GM19035 (cell line): ENCODE results near the gene ZNF341.

ENCODE experiments used
- ATAC-seq: cut with Tn5 transposase; IDR thresholded peaks from one replicate; pipeline ENCODE4 v1.9.1; 2021; ENCODE audit not compliant: unreplicated experiment

The ZNF341 gene

DNA sequence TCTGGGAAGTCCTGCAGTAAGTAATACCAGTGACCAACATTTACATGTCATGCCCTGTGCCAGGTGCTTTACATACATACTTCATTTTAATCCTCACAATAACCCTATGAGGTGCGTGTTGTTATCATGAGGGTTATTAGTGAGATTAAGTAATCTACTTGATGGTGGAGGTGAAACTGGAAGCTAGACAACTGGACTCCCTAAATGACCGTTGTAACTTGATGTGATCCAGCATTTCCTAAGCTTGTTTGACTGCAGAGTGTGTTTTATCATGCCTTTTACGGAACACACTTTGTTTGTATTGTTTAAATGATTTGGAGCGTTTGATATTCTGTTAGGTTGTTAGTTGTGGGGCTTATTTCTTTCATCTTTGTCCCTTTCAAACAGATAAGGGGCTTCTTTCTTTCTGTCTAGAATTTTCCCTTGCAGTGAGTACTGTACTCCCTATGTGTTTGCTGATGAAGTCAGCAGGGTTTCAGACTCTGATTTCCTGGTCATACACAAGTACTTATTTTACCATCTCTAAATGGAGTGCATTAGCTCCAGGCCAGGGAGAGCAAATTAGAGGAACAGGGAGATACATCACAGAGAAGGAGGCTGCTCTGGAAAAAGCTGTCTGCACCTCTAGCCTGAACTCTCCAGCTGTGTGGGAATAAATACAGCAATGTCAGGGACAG lies 109.1 kb downstream of the ZNF341 start:
- no peak for ATAC-seq

DNA sequence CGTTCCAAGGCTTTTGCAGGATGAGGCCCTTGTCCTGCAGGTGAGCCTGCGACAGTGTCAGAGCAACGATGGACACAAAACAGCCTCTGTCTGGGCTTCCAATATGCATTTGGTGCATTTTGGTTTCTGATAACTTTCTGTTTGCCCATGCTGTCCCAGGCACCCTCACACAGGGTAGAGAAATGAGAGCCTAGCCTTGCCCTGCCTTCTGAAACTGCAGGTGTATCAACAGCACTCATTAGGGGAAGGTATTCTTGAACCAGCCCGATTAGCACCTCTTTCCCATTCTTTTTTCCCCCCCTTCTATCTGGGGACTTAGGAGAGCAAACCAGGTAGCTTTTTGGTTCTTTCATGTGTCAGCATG lies 109.6 kb downstream of the ZNF341 start:
- ATAC-seq: no peak
